Ishikawa (cell line): ENCODE data around the gene ANO6.
A peak's percentile ranks its signal among the peaks of the same experiment; 100 is the strongest.

Experiments
- CEBPB ChIP-seq: IDR thresholded peaks from 2 replicates; pipeline ENCODE4 v1.6.1; 2012
- CREB1 ChIP-seq: IDR thresholded peaks from 2 replicates; pipeline ENCODE4 v1.6.1; 2012; ENCODE audit warnings: low read depth
- EGR1 ChIP-seq: IDR thresholded peaks from 2 replicates; pipeline ENCODE4 v1.6.1; 2012
- EP300 ChIP-seq: IDR thresholded peaks from 2 replicates; pipeline ENCODE4 v1.6.1; 2012; ENCODE audit warnings: borderline replicate concordance
- FOXM1 ChIP-seq: IDR thresholded peaks from 2 replicates; pipeline ENCODE4 v1.6.1; 2012; ENCODE audit warnings: low read depth, borderline replicate concordance
- NFIC ChIP-seq: IDR thresholded peaks from 2 replicates; pipeline ENCODE4 v1.6.1; 2012
- RAD21 ChIP-seq: IDR thresholded peaks from 2 replicates; pipeline ENCODE4 v1.6.1; 2012; ENCODE audit warnings: low read depth
- TAF1 ChIP-seq: IDR thresholded peaks from 2 replicates; pipeline ENCODE4 v1.6.1; 2012; ENCODE audit warnings: low read depth, mild to moderate bottlenecking
- TCF12 ChIP-seq: IDR thresholded peaks from 2 replicates; pipeline ENCODE4 v1.6.1; 2012; ENCODE audit warnings: low read depth
- TEAD4 ChIP-seq: IDR thresholded peaks from 2 replicates; pipeline ENCODE4 v1.6.1; 2012
- YY1 ChIP-seq: IDR thresholded peaks from 2 replicates; pipeline ENCODE4 v1.6.1; 2012; ENCODE audit warnings: low read depth
- ZBTB7A ChIP-seq: IDR thresholded peaks from 2 replicates; pipeline ENCODE4 v1.6.1; 2012; ENCODE audit warnings: low read depth
- TF ChIP-seq, protein P1 (sequence below): IDR thresholded peaks from 2 replicates; pipeline ENCODE4 v1.6.1; 2012
- TF ChIP-seq, protein P2 (sequence below): IDR thresholded peaks from 2 replicates; pipeline ENCODE4 v1.6.1; 2012
- TF ChIP-seq, protein P3 (sequence below): IDR thresholded peaks from 2 replicates; pipeline ENCODE4 v1.6.1; 2012; ENCODE audit warnings: low read depth, mild to moderate bottlenecking

Gene ANO6

DNA sequence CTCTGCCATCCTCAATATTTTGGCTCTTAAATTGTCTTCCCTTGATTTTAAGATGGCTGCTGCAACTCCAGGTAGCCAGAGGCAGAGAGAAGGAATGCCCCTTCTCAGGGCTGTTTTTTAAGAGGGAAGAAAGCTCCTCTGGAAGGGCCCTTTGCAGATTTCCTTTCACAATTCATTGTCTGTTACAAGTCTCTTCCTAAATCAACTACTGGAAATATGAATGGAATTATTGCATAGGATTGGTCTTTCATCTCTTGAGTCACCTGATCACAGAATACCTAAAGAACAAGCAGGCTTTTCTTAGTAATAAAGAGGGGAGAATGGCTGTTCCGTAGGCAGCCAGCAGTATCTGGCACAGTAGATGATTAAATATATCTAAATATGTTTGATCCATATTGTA is 118.5 kb downstream of the ANO6 start:
- TF ChIP-seq TAF1 (no peak), EP300 (no peak), TCF12 (no peak)

DNA sequence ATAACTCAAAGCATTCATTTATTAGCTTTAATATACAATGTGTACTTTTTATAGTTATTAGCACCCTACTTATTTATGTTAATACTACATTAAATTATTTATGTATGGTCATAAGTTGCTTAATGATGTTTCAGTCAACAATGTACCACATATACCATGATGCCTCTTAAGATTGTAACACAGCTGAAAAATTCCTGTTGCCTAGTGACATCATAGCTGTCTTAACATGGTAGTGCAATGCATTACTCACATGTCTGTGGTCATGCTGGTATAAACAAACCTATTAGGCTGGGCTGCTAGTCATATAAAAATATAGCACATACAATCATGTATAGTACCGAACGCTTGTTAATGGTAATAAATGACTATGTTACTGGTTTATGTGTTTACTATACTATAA is 120.4 kb downstream of the ANO6 start:
- TF ChIP-seq FOXM1 = no peak
- no peak for TF ChIP-seq TAF1
- no peak for TF ChIP-seq EGR1
- TF ChIP-seq TCF12 = no peak
- TF ChIP-seq NFIC = no peak
- TF ChIP-seq CREB1 = no peak
- no peak for TF ChIP-seq YY1
- TF ChIP-seq, protein P1, sequence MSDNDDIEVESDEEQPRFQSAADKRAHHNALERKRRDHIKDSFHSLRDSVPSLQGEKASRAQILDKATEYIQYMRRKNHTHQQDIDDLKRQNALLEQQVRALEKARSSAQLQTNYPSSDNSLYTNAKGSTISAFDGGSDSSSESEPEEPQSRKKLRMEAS = no peak
- TF ChIP-seq, protein P2, sequence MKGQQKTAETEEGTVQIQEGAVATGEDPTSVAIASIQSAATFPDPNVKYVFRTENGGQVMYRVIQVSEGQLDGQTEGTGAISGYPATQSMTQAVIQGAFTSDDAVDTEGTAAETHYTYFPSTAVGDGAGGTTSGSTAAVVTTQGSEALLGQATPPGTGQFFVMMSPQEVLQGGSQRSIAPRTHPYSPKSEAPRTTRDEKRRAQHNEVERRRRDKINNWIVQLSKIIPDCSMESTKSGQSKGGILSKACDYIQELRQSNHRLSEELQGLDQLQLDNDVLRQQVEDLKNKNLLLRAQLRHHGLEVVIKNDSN = no peak
- no peak for TF ChIP-seq RAD21
- no peak for TF ChIP-seq EP300
- TF ChIP-seq CEBPB = no peak
- no peak for TF ChIP-seq ZBTB7A

DNA sequence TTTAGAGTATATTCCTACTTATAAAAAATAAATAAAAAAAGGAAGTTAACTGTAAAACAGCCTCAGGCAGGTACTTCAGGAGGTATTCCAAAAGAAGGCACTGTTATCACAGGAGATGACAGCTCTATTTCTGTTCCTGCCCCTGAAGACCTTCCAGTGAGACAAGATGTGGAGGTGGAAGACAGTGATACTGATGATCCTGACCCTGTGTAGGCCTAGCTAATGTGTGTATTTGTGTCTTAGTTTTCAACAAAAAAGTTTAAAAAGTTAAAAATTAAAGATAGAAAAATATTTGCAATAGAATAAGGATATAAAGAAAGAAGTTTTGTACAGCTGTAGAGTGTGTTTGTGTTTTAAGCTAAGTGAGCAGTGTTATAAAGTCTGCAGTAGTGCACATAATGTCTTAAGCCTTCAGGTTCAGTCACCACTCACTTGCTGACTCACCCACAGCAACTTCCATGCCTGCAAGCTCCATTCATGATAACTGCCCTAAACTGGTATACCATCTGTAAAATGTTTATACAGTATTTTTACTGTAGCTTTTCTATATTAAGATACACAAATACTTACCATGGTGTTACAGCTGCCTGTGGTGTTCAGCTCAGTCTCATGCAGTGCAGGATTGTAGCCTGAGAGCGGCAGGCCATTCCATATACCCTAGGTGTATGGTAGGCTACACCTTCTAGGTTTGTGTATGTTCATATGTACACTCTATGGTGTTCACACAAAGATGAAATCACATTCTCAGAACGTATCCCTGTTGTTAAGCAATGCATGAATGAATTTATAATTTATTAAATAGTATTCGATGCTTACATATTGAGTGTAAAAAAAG is 121.1 kb downstream of the ANO6 start:
- TF ChIP-seq CEBPB = no peak
- TF ChIP-seq, protein P1 = no peak

DNA sequence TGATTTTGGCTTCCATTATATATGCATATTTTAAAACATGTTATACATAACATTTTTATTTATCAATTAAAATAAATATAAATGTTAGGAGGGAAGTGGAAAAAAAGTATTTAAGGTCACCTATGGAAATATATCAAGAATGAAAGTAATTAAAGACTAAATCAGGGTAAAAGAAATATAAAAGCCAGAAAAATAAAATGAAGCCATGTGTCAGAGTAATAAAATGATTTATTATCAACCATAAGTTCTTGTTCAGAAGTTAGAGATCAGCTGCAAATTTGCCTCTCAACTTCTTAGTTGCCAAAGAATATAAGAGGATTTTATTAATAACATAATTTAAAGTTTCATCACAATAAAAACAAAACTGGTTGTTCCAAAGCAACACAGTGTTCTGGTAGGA is 121.9 kb downstream of the ANO6 start:
- TF ChIP-seq, protein P3, sequence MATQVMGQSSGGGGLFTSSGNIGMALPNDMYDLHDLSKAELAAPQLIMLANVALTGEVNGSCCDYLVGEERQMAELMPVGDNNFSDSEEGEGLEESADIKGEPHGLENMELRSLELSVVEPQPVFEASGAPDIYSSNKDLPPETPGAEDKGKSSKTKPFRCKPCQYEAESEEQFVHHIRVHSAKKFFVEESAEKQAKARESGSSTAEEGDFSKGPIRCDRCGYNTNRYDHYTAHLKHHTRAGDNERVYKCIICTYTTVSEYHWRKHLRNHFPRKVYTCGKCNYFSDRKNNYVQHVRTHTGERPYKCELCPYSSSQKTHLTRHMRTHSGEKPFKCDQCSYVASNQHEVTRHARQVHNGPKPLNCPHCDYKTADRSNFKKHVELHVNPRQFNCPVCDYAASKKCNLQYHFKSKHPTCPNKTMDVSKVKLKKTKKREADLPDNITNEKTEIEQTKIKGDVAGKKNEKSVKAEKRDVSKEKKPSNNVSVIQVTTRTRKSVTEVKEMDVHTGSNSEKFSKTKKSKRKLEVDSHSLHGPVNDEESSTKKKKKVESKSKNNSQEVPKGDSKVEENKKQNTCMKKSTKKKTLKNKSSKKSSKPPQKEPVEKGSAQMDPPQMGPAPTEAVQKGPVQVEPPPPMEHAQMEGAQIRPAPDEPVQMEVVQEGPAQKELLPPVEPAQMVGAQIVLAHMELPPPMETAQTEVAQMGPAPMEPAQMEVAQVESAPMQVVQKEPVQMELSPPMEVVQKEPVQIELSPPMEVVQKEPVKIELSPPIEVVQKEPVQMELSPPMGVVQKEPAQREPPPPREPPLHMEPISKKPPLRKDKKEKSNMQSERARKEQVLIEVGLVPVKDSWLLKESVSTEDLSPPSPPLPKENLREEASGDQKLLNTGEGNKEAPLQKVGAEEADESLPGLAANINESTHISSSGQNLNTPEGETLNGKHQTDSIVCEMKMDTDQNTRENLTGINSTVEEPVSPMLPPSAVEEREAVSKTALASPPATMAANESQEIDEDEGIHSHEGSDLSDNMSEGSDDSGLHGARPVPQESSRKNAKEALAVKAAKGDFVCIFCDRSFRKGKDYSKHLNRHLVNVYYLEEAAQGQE = no peak
- TF ChIP-seq RAD21 (no peak), YY1 (no peak), TCF12 (no peak), EGR1 (no peak), EP300 (no peak), TAF1 (no peak), ZBTB7A (no peak), FOXM1 (no peak)
- TF ChIP-seq, protein P2 = no peak
- TF ChIP-seq, protein P1 = no peak

DNA sequence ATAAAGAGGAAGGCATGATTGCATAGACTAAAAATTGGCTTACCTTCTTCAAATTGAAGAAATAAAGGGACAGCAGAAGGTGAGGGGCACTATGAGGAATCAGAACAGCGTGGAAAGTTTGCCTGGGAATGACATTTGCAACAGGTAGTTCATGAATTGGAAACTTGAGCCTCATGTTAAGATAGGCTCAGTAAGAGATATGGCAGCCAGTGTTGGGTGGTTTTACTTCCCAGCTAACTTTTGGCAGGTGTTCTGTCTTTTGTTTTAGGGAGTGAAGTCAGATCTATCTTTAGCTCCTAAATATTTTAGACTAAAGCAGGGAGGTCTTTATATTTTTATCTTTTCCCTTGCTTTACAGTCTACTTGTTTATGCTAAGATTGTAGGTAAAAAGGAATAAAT is 122.4 kb downstream of the ANO6 start:
- 0 out of 2 replicates have a peak, but pooled peaks have one; percentile 22 for TF ChIP-seq YY1
- TF ChIP-seq, protein P2 = no peak

DNA sequence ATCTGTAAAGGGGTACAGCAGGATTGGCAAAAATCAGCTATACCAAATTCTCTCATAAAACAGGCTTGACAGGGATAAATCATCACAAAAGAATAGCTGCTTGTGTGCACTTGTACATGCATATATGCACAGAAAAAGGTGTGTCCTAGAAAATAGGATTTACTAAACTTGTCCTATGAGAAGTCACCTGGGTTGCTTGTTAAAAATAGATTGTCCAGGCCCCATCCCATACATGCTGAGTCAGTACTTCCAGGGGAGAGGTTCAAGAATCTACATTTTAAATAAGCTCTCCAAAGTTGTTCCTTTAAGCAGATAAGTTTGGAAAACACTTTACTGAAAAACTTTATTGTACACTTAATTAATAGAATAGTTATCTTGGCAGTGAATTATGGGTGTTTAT is 123.1 kb downstream of the ANO6 start:
- TF ChIP-seq EGR1 (no peak), TCF12 (no peak), CREB1 (no peak), RAD21 (no peak), NFIC (no peak), CEBPB (no peak), ZBTB7A (no peak), FOXM1 (no peak), YY1 (no peak), TAF1 (no peak), TEAD4 (no peak), EP300 (no peak)
- TF ChIP-seq, protein P1 = no peak
- TF ChIP-seq, protein P2 = no peak
